Loucy (cell line): Measurements from ENCODE around the gene SMARCE1.

Experiments used
- H2AFZ ChIP-seq: fragments of 200-600 bp; sonication (generic); 2 replicates; pipeline ENCODE4 v1.6.0; 2016; ENCODE audit warnings: antibody characterized with exemption, mild to moderate bottlenecking, low read length, moderate library complexity
- H3F3A ChIP-seq: fragments of 200-600 bp; 2 replicates; pipeline ENCODE4 v1.6.0; 2016; ENCODE audit warnings: antibody characterized with exemption, low read depth, mild to moderate bottlenecking
- H3K27me3 ChIP-seq: fragments of 200-600 bp; sonication (generic); 2 replicates; pipeline ENCODE4 v1.6.1; 2014; ENCODE audit warnings: low read length, mild to moderate bottlenecking; ENCODE audit not compliant: insufficient read depth, poor library complexity, severe bottlenecking
- H3K36me3 ChIP-seq: fragments of 200-600 bp; sonication (generic); 2 replicates; pipeline ENCODE4 v1.6.1; 2016; ENCODE audit warnings: low read length; ENCODE audit not compliant: insufficient read depth
- H3K4me1 ChIP-seq: fragments of 200-600 bp; sonication (generic); 2 replicates; pipeline ENCODE4 v1.5.1; 2014; ENCODE audit warnings: low read length, mild to moderate bottlenecking; ENCODE audit not compliant: insufficient read depth, poor library complexity, severe bottlenecking
- H3K4me2 ChIP-seq: fragments of 200-600 bp; sonication (generic); 2 replicates; pipeline ENCODE4 v1.6.0; 2014; ENCODE audit warnings: antibody characterized with exemption, low read length, low read depth, mild to moderate bottlenecking; ENCODE audit not compliant: poor library complexity, severe bottlenecking
- H3K4me3 ChIP-seq: fragments of 200-600 bp; sonication (generic); 2 replicates; pipeline ENCODE4 v1.5.1; 2014; ENCODE audit warnings: low read length, mild to moderate bottlenecking, mixed read lengths; ENCODE audit not compliant: poor library complexity, severe bottlenecking
- H3K79me2 ChIP-seq: fragments of 200-600 bp; sonication (generic); 2 replicates; pipeline ENCODE4 v1.6.1; 2014; ENCODE audit warnings: low read length; ENCODE audit not compliant: insufficient read depth
- H3K9ac ChIP-seq: fragments of 200-600 bp; sonication (generic); 2 replicates; pipeline ENCODE4 v1.6.0; 2014; ENCODE audit warnings: mild to moderate bottlenecking, low read depth, low read length, moderate library complexity; ENCODE audit not compliant: poor library complexity, severe bottlenecking
- H3K9me2 ChIP-seq: fragments of 200-600 bp; sonication (generic); replicated peaks from 2 replicates; pipeline ENCODE4 v1.6.1; 2016; ENCODE audit warnings: low read depth, low read length, mixed read lengths
- H3K9me3 ChIP-seq: fragments of 200-600 bp; sonication (generic); 2 replicates; pipeline ENCODE4 v1.6.1; 2014; ENCODE audit warnings: mild to moderate bottlenecking, antibody characterized with exemption, low read length, low read depth; ENCODE audit not compliant: insufficient read depth
- H4K20me1 ChIP-seq: fragments of 200-600 bp; sonication (generic); 2 replicates; pipeline ENCODE4 v1.6.0; 2014; ENCODE audit warnings: antibody characterized with exemption, low read length, mild to moderate bottlenecking; ENCODE audit not compliant: insufficient read depth, poor library complexity, severe bottlenecking
- EZH2phosphoT487 ChIP-seq: fragments of 200-600 bp; IDR thresholded peaks from 2 replicates; pipeline ENCODE4 v1.6.1; 2018; ENCODE audit warnings: antibody characterized with exemption, mild to moderate bottlenecking, moderate library complexity, borderline replicate concordance
- TF ChIP-seq, protein P1 (sequence below): fragments of 200-600 bp; sonication (generic); conservative IDR thresholded peaks from 2 replicates; pipeline ENCODE4 v1.5.1; 2014; ENCODE audit warnings: mild to moderate bottlenecking, antibody characterized with exemption, low read length

SMARCE1 gene

DNA sequence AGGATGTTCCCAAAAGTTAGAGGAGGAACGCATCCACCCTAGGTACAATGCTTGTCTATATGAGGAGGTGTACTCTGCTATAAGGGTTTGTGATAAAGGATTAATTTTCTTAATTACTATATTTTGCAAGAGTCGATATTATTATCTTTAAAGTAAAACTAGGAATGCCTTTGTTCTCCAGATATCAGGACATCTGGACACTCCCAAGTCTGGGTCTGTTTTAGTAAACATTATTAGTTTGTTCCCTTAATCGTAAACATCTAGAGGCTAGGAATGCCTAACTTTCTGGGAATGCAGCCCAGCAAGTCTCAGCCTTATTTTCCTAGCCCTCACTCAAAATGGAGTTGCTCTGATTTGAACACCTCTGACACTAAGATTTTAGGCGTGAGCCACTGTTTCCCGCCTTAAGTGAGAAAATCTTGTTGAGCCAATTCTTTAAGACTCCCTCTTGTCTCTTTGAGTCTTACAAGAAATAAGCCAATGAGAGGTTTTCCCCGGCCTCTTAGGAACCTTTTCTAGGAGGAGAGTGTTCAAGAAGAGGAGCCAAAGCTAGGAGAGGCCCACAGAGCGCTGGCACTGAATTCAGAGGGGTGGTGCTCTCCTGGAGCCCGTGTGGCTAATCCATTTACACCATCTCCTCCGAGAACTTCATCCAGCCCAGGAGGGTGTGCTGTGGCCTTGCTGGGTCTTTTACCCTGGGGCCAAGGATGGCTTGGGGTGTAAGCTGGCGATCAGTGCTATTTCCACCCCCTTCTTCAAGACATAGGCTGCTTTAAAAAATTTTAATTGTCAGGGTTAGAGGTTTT, 40.9 kb downstream of the SMARCE1 start:
- Histone ChIP-seq H2AFZ (no peak overlapping the region), H3K27me3 (no peaks in the 10 kb centered on the region), H3K79me2 (no peaks in the 10 kb centered on the region), H3F3A (no peaks in the 10 kb centered on the region), H3K9me3 (no peaks in the 10 kb centered on the region), H3K4me1 (no peaks in the 10 kb centered on the region), H4K20me1 (no peaks in the 10 kb centered on the region), H3K9ac (no peak overlapping the region), H3K4me2 (no peak overlapping the region), H3K4me3 (no peak overlapping the region), H3K36me3 (no peaks in the 10 kb centered on the region), H3K9me2 (no peaks in the 10 kb centered on the region)
- no peak for TF ChIP-seq EZH2phosphoT487
- TF ChIP-seq, protein P1, sequence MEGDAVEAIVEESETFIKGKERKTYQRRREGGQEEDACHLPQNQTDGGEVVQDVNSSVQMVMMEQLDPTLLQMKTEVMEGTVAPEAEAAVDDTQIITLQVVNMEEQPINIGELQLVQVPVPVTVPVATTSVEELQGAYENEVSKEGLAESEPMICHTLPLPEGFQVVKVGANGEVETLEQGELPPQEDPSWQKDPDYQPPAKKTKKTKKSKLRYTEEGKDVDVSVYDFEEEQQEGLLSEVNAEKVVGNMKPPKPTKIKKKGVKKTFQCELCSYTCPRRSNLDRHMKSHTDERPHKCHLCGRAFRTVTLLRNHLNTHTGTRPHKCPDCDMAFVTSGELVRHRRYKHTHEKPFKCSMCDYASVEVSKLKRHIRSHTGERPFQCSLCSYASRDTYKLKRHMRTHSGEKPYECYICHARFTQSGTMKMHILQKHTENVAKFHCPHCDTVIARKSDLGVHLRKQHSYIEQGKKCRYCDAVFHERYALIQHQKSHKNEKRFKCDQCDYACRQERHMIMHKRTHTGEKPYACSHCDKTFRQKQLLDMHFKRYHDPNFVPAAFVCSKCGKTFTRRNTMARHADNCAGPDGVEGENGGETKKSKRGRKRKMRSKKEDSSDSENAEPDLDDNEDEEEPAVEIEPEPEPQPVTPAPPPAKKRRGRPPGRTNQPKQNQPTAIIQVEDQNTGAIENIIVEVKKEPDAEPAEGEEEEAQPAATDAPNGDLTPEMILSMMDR = no peak

DNA sequence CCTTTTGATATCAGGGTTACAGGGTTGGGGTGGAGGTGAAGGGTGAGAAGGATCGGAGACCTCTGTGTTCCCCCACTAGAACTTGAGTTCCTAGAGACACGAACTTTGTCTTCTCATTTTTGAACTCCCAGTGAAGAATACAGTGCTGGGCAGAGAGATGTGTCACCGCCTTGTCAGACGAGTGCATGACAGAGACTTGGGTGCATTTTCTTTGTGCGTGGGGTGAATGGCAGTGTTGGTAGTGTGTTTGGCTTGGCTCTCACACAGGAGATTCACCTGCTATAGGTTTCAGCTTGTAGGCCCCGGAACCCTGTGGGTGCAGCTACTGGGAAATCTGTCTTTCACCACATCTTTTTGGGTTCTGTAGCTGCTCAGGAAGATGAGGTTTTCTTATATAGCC, 42.3 kb downstream of the SMARCE1 start:
- Histone ChIP-seq H3F3A (no peaks in the 10 kb centered on the region), H3K4me1 (no peaks in the 10 kb centered on the region), H3K27me3 (no peaks in the 10 kb centered on the region), H3K9me2 (no peaks in the 10 kb centered on the region), H3K79me2 (no peaks in the 10 kb centered on the region), H3K4me3 (no peak overlapping the region), H3K4me2 (no peak overlapping the region), H3K36me3 (no peaks in the 10 kb centered on the region), H3K9ac (no peak overlapping the region), H3K9me3 (no peaks in the 10 kb centered on the region), H4K20me1 (no peaks in the 10 kb centered on the region), H2AFZ (no peak overlapping the region)
- TF ChIP-seq, protein P1 = no peak
- TF ChIP-seq EZH2phosphoT487 = no peak

DNA sequence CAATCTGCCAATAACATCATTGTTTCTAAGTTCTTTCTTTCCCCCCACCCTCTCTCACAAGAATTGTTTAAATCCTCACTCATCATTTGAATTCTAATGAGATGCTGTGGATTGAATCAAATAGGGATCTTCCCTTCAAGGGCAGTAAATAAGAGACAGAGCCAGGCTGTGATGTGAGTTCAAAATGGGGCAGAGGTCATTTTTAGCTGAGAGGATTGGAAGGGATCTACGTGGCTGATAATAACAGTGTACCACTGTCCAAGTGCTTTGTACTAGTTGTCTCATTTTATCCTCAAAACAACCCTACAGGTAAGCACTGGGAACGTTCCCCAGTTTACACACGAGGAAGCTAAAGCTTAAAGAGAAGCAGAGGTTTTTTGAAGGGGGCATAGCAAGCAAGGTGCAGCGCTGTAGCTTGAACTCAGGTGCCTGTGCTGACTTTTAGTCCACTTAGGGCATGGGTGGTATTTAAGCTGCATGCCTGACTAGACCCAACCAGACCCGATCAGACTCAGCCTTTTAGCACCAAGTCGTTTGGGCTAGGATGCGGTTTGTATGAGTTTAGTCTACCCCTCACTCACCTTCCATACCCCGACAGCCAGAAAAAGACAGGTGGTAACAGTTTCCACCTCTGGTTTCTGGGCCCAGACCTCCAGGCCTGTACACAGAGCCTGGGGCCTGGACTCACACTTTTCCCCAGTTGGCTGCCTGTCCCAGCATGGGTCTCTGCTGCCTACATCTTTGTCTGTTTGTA, 43.1 kb downstream of the SMARCE1 start:
- no peaks in the 10 kb centered on the region for H3K36me3 ChIP-seq
- H4K20me1 ChIP-seq = no peaks in the 10 kb centered on the region
- H3K9ac ChIP-seq = no peak overlapping the region
- no peaks in the 10 kb centered on the region for H3K9me3 ChIP-seq
- no peaks in the 10 kb centered on the region for H3K27me3 ChIP-seq
- no peak overlapping the region for H3K4me2 ChIP-seq
- no peaks in the 10 kb centered on the region for H3K79me2 ChIP-seq
- no peaks in the 10 kb centered on the region for H3F3A ChIP-seq
- H2AFZ ChIP-seq = no peak overlapping the region
- no peaks in the 10 kb centered on the region for H3K9me2 ChIP-seq
- no peaks in the 10 kb centered on the region for H3K4me1 ChIP-seq
- TF ChIP-seq, protein P1 = no peak
- TF ChIP-seq EZH2phosphoT487 = no peak
- no peak overlapping the region for H3K4me3 ChIP-seq
